Measurements from ENCODE around the gene DCAF10.

DCAF10 gene

GRCh38 chr9:37911271-37911681, 110.7 kb downstream of the DCAF10 start:
- no peak for DNase-seq

GRCh38 chr9:37913480-37914153, 113.0 kb downstream of the DCAF10 start:
- DNase-seq = peak; percentile 77

- no peak for DNase-seq
Observed at GRCh38 chr9:37914154-37914551, 113.6 kb downstream of the DCAF10 start.

GRCh38 chr9:37914701-37915358, 114.2 kb downstream of the DCAF10 start:
- no peak for DNase-seq

- DNase-seq = no peak
Observed at GRCh38 chr9:37915911-37916470, 115.4 kb downstream of the DCAF10 start.

- no peak for DNase-seq
Observed at GRCh38 chr9:37916471-37917312, 116.1 kb downstream of the DCAF10 start.

Measured in stimulated activated CD4-positive, alpha-beta T cell treated with anti-CD3 and anti-CD28 coated beads, Interleukin-1b, Interleukin-23, amount 100 ng/mL, for 48 hours (primary cell).